GM23338 (cell line): ENCODE measurements around the gene RPL12. TPM values are rescaled to one million over a fixed set of nuclear protein-coding genes. Genes with fewer than 3 reads are reported as not detected.

ENCODE experiments used
- ATAC-seq: fragments of 200-7000 bp; cut with Tn5 transposase; 3 replicates; pipeline ENCODE4 v1.9.1; 2020
- DNase-seq: peaks from one replicate; pipeline ENCODE4 v3.0.0-alpha.2; 2015; ENCODE audit warnings: low spot score
- H2AFZ ChIP-seq: fragments of 200-600 bp; sonication (generic); 2 replicates; pipeline ENCODE4 v1.8.0; 2016; ENCODE audit warnings: antibody characterized with exemption, mild to moderate bottlenecking, moderate library complexity
- H3F3A ChIP-seq: fragments of 200-600 bp; sonication (generic); replicated peaks from 2 replicates; pipeline ENCODE4 v1.8.0; 2017; ENCODE audit warnings: antibody characterized with exemption, mixed run types, low read depth
- H3K27ac ChIP-seq: fragments of 200-600 bp; sonication (generic); 2 replicates; pipeline ENCODE4 v1.6.1; 2016; ENCODE audit warnings: low read depth
- H3K27me3 ChIP-seq: fragments of 200-600 bp; sonication (generic); 2 replicates; pipeline ENCODE4 v1.8.0; 2016; ENCODE audit warnings: mild to moderate bottlenecking, mixed run types, moderate library complexity; ENCODE audit not compliant: insufficient read depth
- H3K36me3 ChIP-seq: fragments of 200-600 bp; sonication (generic); 2 replicates; pipeline ENCODE4 v1.8.0; 2016; ENCODE audit warnings: mild to moderate bottlenecking; ENCODE audit not compliant: insufficient read depth
- H3K4me1 ChIP-seq: fragments of 200-600 bp; sonication (generic); 2 replicates; pipeline ENCODE4 v1.8.0; 2016; ENCODE audit warnings: mild to moderate bottlenecking, moderate library complexity; ENCODE audit not compliant: insufficient read depth
- H3K4me2 ChIP-seq: fragments of 200-600 bp; sonication (generic); 2 replicates; pipeline ENCODE4 v1.7.1; 2017; ENCODE audit warnings: mixed run types
- H3K4me3 ChIP-seq: fragments of 200-600 bp; sonication (generic); 2 replicates; pipeline ENCODE4 v1.6.1; 2016; ENCODE audit warnings: mixed run types
- H3K79me2 ChIP-seq: fragments of 200-600 bp; sonication (generic); replicated peaks from 2 replicates; pipeline ENCODE4 v1.8.0; 2017; ENCODE audit warnings: mild to moderate bottlenecking; ENCODE audit not compliant: insufficient read depth
- H3K9me2 ChIP-seq: fragments of 200-600 bp; sonication (generic); 2 replicates; pipeline ENCODE4 v1.8.0; 2017; ENCODE audit not compliant: insufficient read depth
- H4K20me1 ChIP-seq: fragments of 200-600 bp; sonication (generic); replicated peaks from 2 replicates; pipeline ENCODE4 v1.8.0; 2017; ENCODE audit warnings: mild to moderate bottlenecking; ENCODE audit not compliant: insufficient read depth
- H3K27ac Mint-ChIP-seq: 2 replicates; pipeline ENCODE4 v1.8.0; 2020; ENCODE audit warnings: inconsistent platforms, mild to moderate bottlenecking, moderate library complexity, mixed read lengths
- H3K27me3 Mint-ChIP-seq: 3 replicates; pipeline ENCODE4 v1.8.0; 2022; ENCODE audit warnings: low read depth, mild to moderate bottlenecking, moderate library complexity, mixed read lengths, inconsistent platforms; ENCODE audit not compliant: insufficient read depth, poor library complexity
- H3K36me3 Mint-ChIP-seq: 3 replicates; pipeline ENCODE4 v1.8.0; 2021; ENCODE audit warnings: low read depth, mild to moderate bottlenecking, inconsistent platforms, moderate library complexity, mixed read lengths
- H3K4me1 Mint-ChIP-seq: 3 replicates; pipeline ENCODE4 v1.8.0; 2020; ENCODE audit warnings: mild to moderate bottlenecking, inconsistent platforms, mixed read lengths
- H3K4me3 Mint-ChIP-seq: 3 replicates; pipeline ENCODE4 v1.8.0; 2021; ENCODE audit warnings: moderate library complexity, mild to moderate bottlenecking, inconsistent platforms, mixed read lengths
- H3K9me3 Mint-ChIP-seq: 3 replicates; pipeline ENCODE4 v1.8.0; 2020; ENCODE audit warnings: moderate library complexity, mild to moderate bottlenecking, inconsistent platforms, mixed read lengths
- CREB1 ChIP-seq: fragments of 250-450 bp; sonication (Bioruptor Pico); IDR thresholded peaks from 2 replicates; pipeline ENCODE4 v1.5.0; 2020; ENCODE audit warnings: low read depth, mild to moderate bottlenecking, moderate library complexity
- CTCF ChIP-seq, 2 experiments: fragments of 200-600 bp in 1 of 2; sonication (generic) in 1 of 2; conservative IDR thresholded peaks; 2 replicates each; pipeline versions ENCODE4 v1.5.1 to v1.6.1; 2016 to 2017; ENCODE audit warnings: antibody characterized with exemption in 2 of 2, low read depth in 2 of 2, mild to moderate bottlenecking in 2 of 2, moderate library complexity in 1 of 2
- EZH2 ChIP-seq: fragments of 200-600 bp; sonication (generic); IDR thresholded peaks from one replicate; pipeline ENCODE4 v1.8.0; 2017; ENCODE audit warnings: antibody characterized with exemption, mild to moderate bottlenecking, low read depth; ENCODE audit not compliant: unreplicated experiment
- EZH2phosphoT487 ChIP-seq: fragments of 200-600 bp; sonication (generic); IDR thresholded peaks from one replicate; pipeline ENCODE4 v1.8.1; 2018; ENCODE audit warnings: antibody characterized with exemption; ENCODE audit not compliant: unreplicated experiment
- NANOG ChIP-seq: IDR thresholded peaks from 2 replicates; pipeline ENCODE4 v1.6.1; 2016; ENCODE audit warnings: antibody characterized with exemption, borderline replicate concordance
- POLR2AphosphoS5 ChIP-seq: IDR thresholded peaks from 2 replicates; pipeline ENCODE4 v1.6.1; 2016; ENCODE audit warnings: antibody characterized with exemption, low read depth
- ZNF114 ChIP-seq: fragments of 250-450 bp; sonication (Bioruptor Pico); IDR thresholded peaks from 2 replicates; pipeline ENCODE4 v1.5.0; 2020; ENCODE audit warnings: mild to moderate bottlenecking, moderate library complexity
- ZNF331 ChIP-seq: fragments of 250-450 bp; sonication (Bioruptor Pico); IDR thresholded peaks from 2 replicates; pipeline ENCODE4 v1.5.0; 2020; ENCODE audit warnings: low read depth, mild to moderate bottlenecking, moderate library complexity
- ZNF462 ChIP-seq: fragments of 250-450 bp; sonication (Bioruptor Pico); IDR thresholded peaks from 2 replicates; pipeline ENCODE4 v1.5.0; 2020; ENCODE audit warnings: mild to moderate bottlenecking, moderate library complexity
- polyA plus RNA-seq: library from polyadenylated mRNA; unstranded; fragments of >200 nt; fragmentation: Nextera tagmentation; extraction: Ambion mirVana; gene quantifications from 2 replicates; pipeline ENCODE4 v1.2.1, GENCODE V29; 2016
- total RNA-seq: library from RNA; depleted of rRNA; stranded (reverse); fragments of >200 nt; shearing (Covaris generic); gene quantifications from 2 replicates; pipeline ENCODE4 v1.2.3, GENCODE V29; 2014

Gene RPL12
- total and polyA plus RNA-seq, 2 experiments from 2014 or later = 2,121 to 2,596 TPM

GRCh38 chr9:127422133-127422782 is 28.9 kb downstream of the RPL12 start:
- H3K27me3 ChIP-seq = no peaks in the 10 kb centered on the region
- Mint-ChIP-seq H3K27ac (no peak overlapping the region), H3K27me3 (peaks cover 19% of the 10 kb centered on the region), H3K4me1 (peaks cover 34% of the 10 kb centered on the region), H3K4me3 (no peak overlapping the region), H3K36me3 (no peaks in the 10 kb centered on the region; the same call in 2 of the 3 replicates), H3K9me3 (no peaks in the 10 kb centered on the region)
- no peak overlapping the region for H3K27ac ChIP-seq
- H3K79me2 ChIP-seq = peaks cover 31% of the 10 kb centered on the region
- H3K4me2 ChIP-seq = no peak overlapping the region; the same call in 1 of the 2 replicates
- H2AFZ ChIP-seq = no peak overlapping the region
- H4K20me1 ChIP-seq = no peaks in the 10 kb centered on the region; the same call in none of the 2 replicates
- H3K4me3 ChIP-seq = peak overlapping the region; percentile 95; the same call in 1 of the 2 replicates
- H3K36me3 ChIP-seq = no peaks in the 10 kb centered on the region
- no peak for ATAC-seq
- no peak for DNase-seq
- TF ChIP-seq POLR2AphosphoS5 = no peak
- TF ChIP-seq ZNF331 (CRISPR knock-in tag) = no peak
- no peak for TF ChIP-seq CREB1 (CRISPR knock-in tag)
- TF ChIP-seq ZNF462 (CRISPR knock-in tag) = no peak
- no peak for TF ChIP-seq CTCF (conservative IDR thresholded peaks at IDR 0.05; ENCODE audit: low read depth in 2 of 2)
- TF ChIP-seq NANOG = no peak
- TF ChIP-seq EZH2phosphoT487 = no peak
- no peak for TF ChIP-seq ZNF114 (CRISPR knock-in tag)
- TF ChIP-seq EZH2 = no peak
- H3F3A ChIP-seq = 0 out of 2 replicates have a peak, but pooled peaks cover 9% of the 10 kb centered on the region
- H3K9me2 ChIP-seq = no peaks in the 10 kb centered on the region
- H3K4me1 ChIP-seq = peaks cover 12% of the 10 kb centered on the region
